Right renal cortex interstitium (tissue), 3 donors: ENCODE measurements around the gene ERC1. TPM values are rescaled to one million over a fixed set of nuclear protein-coding genes. Genes with fewer than 3 reads are reported as not detected.

Experiments used
- DNase-seq, 3 donors: peaks; one replicate each; pipeline ENCODE4 v3.0.0-alpha.2; 2013; ENCODE audit warnings: low read depth in 3 of 3, low spot score in 2 of 3
- polyA plus RNA-seq, 3 donors: library from polyadenylated mRNA; unstranded; fragments of 120-200 nt; gene quantifications; one replicate each; pipeline ENCODE4 v1.2.1, GENCODE V29; 2013; ENCODE audit not compliant: insufficient read length in 3 of 3

The ERC1 gene
- polyA plus RNA-seq, 3 donors = 39.5 to 44.9 (median 40.3) TPM

- no peak for DNase-seq
Observed at GRCh38 chr12:1497161-1497560, 506.1 kb downstream of the ERC1 start.

DNA sequence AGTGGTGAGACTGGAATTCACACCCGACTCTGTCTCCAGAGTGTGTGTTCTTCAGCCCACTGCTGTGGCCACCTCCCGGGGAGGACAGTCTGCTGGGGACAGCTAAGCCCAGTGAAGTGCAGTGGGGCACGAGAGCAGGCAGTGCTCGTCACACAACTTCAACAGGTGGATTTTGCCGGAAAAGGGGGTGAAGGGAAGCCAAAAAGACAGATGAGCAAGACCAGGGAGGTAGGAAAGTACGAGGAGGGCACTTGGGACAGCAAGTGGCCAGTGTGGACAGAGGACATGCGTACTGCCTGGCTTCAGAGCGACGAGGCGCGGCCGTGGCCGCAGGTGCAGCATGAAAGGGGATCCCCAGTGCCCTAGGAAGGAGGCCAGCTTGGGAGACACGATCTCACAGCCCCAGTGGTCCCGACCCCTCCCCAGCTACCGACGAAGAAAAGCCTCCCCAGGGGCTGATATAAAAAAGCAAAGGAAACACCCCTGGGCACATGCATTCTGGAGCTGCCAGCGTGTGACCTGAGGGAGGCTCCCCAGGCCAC is 507.2 kb downstream of the ERC1 start:
- no peak for DNase-seq

GRCh38 chr12:1499351-1499750 is 508.3 kb downstream of the ERC1 start:
- DNase-seq = no peak

GRCh38 chr12:1500095-1500801 is 509.2 kb downstream of the ERC1 start:
- DNase-seq = no peak

- DNase-seq = no peak
Observed at GRCh38 chr12:1501001-1501400, 510.0 kb downstream of the ERC1 start.

- DNase-seq = no peak
Observed at GRCh38 chr12:1501695-1502378, 510.8 kb downstream of the ERC1 start.

DNA sequence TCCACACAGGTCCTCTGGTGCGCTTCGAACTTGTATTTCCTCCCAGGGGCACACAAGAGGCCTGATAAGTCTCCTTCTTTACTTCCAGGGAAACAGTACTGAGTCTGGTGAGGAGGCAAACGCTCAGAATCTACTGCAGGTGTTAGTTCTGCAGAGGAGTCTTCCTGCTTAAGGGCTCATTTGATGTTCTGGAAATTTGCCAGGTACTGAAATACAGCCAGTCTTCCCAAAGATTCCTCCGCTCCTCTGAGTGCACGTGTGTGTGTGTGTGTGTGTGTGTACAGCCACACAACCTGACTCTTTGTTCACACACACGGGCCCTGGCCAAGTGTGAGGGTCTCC is 511.3 kb downstream of the ERC1 start:
- DNase-seq = no peak

GRCh38 chr12:1502831-1503230 is 511.8 kb downstream of the ERC1 start:
- no peak for DNase-seq

- DNase-seq = no peak
Observed at GRCh38 chr12:1503281-1503711, 512.3 kb downstream of the ERC1 start.

- DNase-seq = no peak
Observed at GRCh38 chr12:1504304-1504894, 513.4 kb downstream of the ERC1 start.

GRCh38 chr12:1504895-1505311 is 513.9 kb downstream of the ERC1 start:
- DNase-seq = no peak

- DNase-seq = no peak
Observed at GRCh38 chr12:1505576-1505975, 514.6 kb downstream of the ERC1 start.

DNA sequence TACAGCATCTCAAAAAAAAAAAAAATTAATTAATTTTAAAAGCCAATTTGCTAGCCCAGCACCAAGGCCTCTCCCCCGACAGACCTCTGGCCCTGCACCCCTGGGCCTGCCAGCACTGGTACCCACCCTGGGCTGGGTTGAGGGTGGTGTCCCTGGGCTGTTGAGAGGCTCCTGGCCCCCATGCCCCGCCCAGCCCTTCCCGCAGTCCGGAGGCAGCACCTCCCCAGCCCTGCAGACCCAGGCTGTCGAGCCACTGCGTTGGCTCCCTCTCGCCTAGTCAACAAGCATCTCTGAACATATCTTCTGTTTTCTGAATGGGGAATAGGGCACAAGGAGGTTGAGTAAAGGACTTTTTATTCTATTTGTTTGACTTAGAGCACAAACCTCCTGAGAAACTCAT is 516.3 kb downstream of the ERC1 start:
- no peak for DNase-seq

GRCh38 chr12:1509413-1510052 is 518.5 kb downstream of the ERC1 start:
- no peak for DNase-seq

GRCh38 chr12:1510056-1510812 is 519.2 kb downstream of the ERC1 start:
- no peak for DNase-seq

DNA sequence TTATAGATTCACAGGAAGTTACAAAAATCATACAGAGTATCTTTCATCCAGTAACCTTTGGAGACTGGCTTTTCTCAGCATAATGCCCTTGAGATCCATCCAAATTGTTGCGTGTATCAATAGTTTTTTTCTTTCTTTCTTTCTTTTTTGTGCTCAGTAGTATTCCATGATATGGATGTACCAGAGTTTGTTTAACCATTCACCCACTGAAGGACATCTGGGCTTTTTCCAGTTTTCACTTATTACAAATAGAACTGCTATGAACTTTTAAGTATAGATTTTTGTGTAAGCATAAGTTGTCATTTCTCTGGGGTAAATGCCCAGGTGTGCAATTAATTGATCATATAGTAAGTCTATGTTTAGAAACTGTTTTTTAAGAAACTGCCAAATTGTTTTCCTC is 524.0 kb downstream of the ERC1 start:
- DNase-seq = no peak

DNA sequence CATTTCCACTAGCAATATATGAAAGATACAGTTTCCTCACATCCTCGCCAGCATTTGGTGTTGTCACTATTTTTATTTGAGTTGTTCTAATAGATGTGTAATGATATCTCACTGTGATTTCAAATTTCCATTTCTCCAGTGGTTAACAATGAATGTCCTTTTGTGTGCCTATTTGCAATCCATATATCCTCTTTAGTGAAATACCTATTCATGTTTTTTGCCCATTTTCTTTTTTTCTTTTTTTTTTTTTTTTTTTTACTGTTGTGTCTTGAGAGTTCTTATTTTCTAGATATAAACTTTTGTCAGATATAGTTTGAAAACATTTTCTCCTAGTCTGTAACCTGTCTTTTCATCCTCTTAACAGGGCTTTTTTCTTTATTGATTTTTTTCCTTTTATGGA is 524.4 kb downstream of the ERC1 start:
- DNase-seq = no peak

- no peak for DNase-seq
Observed at GRCh38 chr12:1517007-1517406, 526.0 kb downstream of the ERC1 start.

- no peak for DNase-seq
Observed at GRCh38 chr12:1517734-1518525, 526.9 kb downstream of the ERC1 start.
